ENCODE measurements around the gene KMT5C. TPM values are rescaled to one million over a fixed set of nuclear protein-coding genes. Genes with fewer than 3 reads are reported as not detected.

The KMT5C gene
- total and polyA plus RNA-seq, 10 of the 15 experiments (the other 5 are each of a cell fraction or from before 2014, with no cell fraction given): 0.20 to 15.8 (median 4.3) TPM; not detected in 1

DNA sequence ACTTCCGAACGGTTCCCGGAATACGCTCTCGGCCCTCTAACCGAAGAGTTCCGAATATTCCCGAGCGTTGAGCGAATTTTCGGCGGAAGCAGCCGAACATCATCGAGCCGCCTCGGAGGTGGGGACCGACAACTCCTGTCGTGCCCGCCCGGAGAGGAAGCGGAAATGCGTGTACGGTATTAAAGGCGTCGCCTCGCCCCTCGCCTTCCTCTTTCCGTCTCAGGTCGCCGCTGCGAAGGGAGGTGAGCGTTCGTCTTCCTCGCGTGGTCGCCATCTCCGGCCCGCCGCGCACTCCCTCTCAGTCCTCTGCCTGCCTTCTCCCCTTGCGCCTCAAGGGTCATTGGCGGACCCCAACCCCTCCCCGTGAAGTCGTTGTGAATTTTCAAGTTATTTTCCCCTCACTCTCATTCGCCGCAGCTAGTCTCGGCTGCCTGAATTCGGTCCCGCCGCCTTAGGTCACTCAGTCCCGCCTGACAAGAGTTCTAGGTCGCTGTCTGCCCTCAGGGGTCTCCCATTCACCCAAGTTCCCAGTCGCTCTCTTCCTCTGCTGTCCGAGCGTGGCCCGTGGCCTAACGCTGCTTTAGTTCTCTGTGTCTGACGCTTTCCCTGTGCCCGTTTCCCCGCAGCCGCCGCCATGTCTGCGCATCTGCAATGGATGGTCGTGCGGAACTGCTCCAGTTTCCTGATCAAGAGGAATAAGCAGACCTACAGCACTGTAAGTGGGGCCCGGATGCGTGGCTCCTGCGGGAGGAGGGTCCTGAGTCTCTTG is 46.2 kb downstream of the KMT5C start, which contains the start of gene RPL28 (continued):
- TF ChIP-seq, protein P1, sequence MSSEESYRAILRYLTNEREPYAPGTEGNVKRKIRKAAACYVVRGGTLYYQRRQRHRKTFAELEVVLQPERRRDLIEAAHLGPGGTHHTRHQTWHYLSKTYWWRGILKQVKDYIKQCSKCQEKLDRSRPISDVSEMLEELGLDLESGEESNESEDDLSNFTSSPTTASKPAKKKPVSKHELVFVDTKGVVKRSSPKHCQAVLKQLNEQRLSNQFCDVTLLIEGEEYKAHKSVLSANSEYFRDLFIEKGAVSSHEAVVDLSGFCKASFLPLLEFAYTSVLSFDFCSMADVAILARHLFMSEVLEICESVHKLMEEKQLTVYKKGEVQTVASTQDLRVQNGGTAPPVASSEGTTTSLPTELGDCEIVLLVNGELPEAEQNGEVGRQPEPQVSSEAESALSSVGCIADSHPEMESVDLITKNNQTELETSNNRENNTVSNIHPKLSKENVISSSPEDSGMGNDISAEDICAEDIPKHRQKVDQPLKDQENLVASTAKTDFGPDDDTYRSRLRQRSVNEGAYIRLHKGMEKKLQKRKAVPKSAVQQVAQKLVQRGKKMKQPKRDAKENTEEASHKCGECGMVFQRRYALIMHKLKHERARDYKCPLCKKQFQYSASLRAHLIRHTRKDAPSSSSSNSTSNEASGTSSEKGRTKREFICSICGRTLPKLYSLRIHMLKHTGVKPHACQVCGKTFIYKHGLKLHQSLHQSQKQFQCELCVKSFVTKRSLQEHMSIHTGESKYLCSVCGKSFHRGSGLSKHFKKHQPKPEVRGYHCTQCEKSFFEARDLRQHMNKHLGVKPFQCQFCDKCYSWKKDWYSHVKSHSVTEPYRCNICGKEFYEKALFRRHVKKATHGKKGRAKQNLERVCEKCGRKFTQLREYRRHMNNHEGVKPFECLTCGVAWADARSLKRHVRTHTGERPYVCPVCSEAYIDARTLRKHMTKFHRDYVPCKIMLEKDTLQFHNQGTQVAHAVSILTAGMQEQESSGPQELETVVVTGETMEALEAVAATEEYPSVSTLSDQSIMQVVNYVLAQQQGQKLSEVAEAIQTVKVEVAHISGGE (CRISPR knock-in tag; IDR thresholded peaks at IDR 0.05): no peak
- TF ChIP-seq IRF4 (IDR thresholded peaks at IDR 0.05; ENCODE audit: low read depth, low read length): no peak
- TF ChIP-seq, protein P2, sequence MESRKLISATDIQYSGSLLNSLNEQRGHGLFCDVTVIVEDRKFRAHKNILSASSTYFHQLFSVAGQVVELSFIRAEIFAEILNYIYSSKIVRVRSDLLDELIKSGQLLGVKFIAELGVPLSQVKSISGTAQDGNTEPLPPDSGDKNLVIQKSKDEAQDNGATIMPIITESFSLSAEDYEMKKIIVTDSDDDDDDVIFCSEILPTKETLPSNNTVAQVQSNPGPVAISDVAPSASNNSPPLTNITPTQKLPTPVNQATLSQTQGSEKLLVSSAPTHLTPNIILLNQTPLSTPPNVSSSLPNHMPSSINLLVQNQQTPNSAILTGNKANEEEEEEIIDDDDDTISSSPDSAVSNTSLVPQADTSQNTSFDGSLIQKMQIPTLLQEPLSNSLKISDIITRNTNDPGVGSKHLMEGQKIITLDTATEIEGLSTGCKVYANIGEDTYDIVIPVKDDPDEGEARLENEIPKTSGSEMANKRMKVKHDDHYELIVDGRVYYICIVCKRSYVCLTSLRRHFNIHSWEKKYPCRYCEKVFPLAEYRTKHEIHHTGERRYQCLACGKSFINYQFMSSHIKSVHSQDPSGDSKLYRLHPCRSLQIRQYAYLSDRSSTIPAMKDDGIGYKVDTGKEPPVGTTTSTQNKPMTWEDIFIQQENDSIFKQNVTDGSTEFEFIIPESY (IDR thresholded peaks at IDR 0.05): no peak
- TF ChIP-seq, protein P3, sequence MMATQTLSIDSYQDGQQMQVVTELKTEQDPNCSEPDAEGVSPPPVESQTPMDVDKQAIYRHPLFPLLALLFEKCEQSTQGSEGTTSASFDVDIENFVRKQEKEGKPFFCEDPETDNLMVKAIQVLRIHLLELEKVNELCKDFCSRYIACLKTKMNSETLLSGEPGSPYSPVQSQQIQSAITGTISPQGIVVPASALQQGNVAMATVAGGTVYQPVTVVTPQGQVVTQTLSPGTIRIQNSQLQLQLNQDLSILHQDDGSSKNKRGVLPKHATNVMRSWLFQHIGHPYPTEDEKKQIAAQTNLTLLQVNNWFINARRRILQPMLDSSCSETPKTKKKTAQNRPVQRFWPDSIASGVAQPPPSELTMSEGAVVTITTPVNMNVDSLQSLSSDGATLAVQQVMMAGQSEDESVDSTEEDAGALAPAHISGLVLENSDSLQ (IDR thresholded peaks at IDR 0.05): peak; percentile 62; the same call in 1 of the 2 replicates
- TF ChIP-seq, protein P4, sequence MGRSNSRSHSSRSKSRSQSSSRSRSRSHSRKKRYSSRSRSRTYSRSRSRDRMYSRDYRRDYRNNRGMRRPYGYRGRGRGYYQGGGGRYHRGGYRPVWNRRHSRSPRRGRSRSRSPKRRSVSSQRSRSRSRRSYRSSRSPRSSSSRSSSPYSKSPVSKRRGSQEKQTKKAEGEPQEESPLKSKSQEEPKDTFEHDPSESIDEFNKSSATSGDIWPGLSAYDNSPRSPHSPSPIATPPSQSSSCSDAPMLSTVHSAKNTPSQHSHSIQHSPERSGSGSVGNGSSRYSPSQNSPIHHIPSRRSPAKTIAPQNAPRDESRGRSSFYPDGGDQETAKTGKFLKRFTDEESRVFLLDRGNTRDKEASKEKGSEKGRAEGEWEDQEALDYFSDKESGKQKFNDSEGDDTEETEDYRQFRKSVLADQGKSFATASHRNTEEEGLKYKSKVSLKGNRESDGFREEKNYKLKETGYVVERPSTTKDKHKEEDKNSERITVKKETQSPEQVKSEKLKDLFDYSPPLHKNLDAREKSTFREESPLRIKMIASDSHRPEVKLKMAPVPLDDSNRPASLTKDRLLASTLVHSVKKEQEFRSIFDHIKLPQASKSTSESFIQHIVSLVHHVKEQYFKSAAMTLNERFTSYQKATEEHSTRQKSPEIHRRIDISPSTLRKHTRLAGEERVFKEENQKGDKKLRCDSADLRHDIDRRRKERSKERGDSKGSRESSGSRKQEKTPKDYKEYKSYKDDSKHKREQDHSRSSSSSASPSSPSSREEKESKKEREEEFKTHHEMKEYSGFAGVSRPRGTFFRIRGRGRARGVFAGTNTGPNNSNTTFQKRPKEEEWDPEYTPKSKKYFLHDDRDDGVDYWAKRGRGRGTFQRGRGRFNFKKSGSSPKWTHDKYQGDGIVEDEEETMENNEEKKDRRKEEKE (IDR thresholded peaks at IDR 0.05): no peak; the same call in 1 of the 2 replicates
- 0 out of 2 replicates have a peak, but pooled peaks have one; percentile 74 for TF ChIP-seq ZNF207 (IDR thresholded peaks at IDR 0.05; ENCODE audit: borderline replicate concordance)
- no peak for TF ChIP-seq RAD21 (IDR thresholded peaks at IDR 0.05; ENCODE audit: insufficient read depth, low read depth, low read length)
- TF ChIP-seq CBX5 (IDR thresholded peaks at IDR 0.05; ENCODE audit: low read depth): no peak
- no peak for TF ChIP-seq TBL1XR1 (IDR thresholded peaks at IDR 0.05; ENCODE audit: low read depth, low read length)
- no peak for TF ChIP-seq MEF2A (IDR thresholded peaks at IDR 0.05; ENCODE audit: insufficient read depth, low read depth, low read length)
- TF ChIP-seq EP300 (IDR thresholded peaks at IDR 0.05; ENCODE audit: borderline replicate concordance in 1 of 2, control insufficient read depth in 1 of 2, low read depth in 2 of 2, low read length in 2 of 2): no peak
- TF ChIP-seq, protein P5, sequence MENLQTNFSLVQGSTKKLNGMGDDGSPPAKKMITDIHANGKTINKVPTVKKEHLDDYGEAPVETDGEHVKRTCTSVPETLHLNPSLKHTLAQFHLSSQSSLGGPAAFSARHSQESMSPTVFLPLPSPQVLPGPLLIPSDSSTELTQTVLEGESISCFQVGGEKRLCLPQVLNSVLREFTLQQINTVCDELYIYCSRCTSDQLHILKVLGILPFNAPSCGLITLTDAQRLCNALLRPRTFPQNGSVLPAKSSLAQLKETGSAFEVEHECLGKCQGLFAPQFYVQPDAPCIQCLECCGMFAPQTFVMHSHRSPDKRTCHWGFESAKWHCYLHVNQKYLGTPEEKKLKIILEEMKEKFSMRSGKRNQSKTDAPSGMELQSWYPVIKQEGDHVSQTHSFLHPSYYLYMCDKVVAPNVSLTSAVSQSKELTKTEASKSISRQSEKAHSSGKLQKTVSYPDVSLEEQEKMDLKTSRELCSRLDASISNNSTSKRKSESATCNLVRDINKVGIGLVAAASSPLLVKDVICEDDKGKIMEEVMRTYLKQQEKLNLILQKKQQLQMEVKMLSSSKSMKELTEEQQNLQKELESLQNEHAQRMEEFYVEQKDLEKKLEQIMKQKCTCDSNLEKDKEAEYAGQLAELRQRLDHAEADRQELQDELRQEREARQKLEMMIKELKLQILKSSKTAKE (IDR thresholded peaks at IDR 0.05; ENCODE audit: low read depth, poor library complexity, severe bottlenecking): peak; percentile 57
- no peak for TF ChIP-seq KAT2A (conservative IDR thresholded peaks at IDR 0.05; ENCODE audit: control insufficient read depth, low read depth, low read length)
- TF ChIP-seq SP1 (IDR thresholded peaks at IDR 0.05; ENCODE audit: low read depth, low read length): peak; percentile 51
- TF ChIP-seq, protein P6, sequence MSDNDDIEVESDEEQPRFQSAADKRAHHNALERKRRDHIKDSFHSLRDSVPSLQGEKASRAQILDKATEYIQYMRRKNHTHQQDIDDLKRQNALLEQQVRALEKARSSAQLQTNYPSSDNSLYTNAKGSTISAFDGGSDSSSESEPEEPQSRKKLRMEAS (IDR thresholded peaks at IDR 0.05; ENCODE audit: low read depth, low read length): no peak; the same call in 1 of the 2 replicates
- 0 out of 4 replicates have a peak, but pooled peaks of 1 of the 2 experiments have one; percentile 44 for TF ChIP-seq SRF (IDR thresholded peaks at IDR 0.05; ENCODE audit: low read depth in 2 of 2, low read length in 2 of 2)
